ENCODE results near the gene FAR1. TPM values are rescaled to one million over a fixed set of nuclear protein-coding genes. Genes with fewer than 3 reads are reported as not detected.

The FAR1 gene
- total RNA-seq, 2 donors from 2014 or later = 16.7 to 22.7 TPM

DNA sequence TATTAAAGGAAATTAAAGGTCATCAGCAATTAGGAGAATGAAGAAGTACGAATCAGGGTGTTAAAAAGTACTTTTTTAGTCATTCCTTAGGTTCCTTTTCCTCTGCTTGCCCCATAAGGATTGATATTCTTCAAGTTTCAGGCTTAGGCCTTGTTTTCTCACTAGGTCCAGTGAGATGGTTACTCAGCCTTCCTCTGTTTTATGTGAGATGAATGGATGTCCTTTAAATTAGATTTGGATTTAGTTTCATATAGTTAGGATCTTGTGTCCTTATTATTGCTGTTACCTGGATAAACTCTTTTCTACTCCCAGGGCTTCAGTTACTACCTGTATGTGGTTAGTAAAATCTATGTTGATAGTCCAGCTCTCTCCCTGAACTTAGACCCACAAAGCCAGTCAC, 29.2 kb downstream of the FAR1 start:
- Histone ChIP-seq H3K4me1 (peaks cover 0 to 17% of the 10 kb centered on the region in 2 donors), H3K27me3 (no peaks in the 10 kb centered on the region), H3K4me3 (no peak overlapping the region), H3K36me3 (peaks cover 13% of the 10 kb centered on the region), H3K27ac (no peak overlapping the region), H3K9me3 (no peaks in the 10 kb centered on the region)
- no peak for DNase-seq (ENCODE audit: low spot score)
- TF ChIP-seq, protein P1, sequence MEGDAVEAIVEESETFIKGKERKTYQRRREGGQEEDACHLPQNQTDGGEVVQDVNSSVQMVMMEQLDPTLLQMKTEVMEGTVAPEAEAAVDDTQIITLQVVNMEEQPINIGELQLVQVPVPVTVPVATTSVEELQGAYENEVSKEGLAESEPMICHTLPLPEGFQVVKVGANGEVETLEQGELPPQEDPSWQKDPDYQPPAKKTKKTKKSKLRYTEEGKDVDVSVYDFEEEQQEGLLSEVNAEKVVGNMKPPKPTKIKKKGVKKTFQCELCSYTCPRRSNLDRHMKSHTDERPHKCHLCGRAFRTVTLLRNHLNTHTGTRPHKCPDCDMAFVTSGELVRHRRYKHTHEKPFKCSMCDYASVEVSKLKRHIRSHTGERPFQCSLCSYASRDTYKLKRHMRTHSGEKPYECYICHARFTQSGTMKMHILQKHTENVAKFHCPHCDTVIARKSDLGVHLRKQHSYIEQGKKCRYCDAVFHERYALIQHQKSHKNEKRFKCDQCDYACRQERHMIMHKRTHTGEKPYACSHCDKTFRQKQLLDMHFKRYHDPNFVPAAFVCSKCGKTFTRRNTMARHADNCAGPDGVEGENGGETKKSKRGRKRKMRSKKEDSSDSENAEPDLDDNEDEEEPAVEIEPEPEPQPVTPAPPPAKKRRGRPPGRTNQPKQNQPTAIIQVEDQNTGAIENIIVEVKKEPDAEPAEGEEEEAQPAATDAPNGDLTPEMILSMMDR (IDR thresholded peaks at IDR 0.05) = no peak

DNA sequence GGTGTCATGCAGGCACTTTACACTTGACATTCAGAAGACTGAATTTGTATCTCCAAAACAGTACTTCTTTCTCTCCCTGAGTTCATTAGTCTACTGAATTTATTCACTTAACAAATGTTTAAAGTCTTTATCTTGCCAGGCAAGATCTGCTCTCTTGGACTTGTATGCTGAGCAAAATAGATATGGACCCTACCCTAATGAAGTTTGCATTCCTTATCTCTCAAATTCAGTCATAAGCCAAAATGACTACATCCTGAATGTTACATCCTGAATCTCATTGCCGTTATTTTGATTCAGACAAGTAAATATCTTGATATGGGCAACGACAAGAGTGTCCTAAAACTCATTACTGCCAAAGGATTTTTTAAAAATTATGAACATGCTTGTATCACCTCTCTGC, 29.7 kb downstream of the FAR1 start:
- H3K36me3 ChIP-seq = peaks cover 13% of the 10 kb centered on the region
- TF ChIP-seq, protein P1 (IDR thresholded peaks at IDR 0.05) = no peak
- H3K27ac ChIP-seq = no peak overlapping the region
- H3K4me1 ChIP-seq = peaks cover 0 to 13% of the 10 kb centered on the region in 2 donors
- no peak for DNase-seq (ENCODE audit: low spot score)
- H3K27me3 ChIP-seq = no peaks in the 10 kb centered on the region
- no peaks in the 10 kb centered on the region for H3K9me3 ChIP-seq
- H3K4me3 ChIP-seq = no peak overlapping the region

DNA sequence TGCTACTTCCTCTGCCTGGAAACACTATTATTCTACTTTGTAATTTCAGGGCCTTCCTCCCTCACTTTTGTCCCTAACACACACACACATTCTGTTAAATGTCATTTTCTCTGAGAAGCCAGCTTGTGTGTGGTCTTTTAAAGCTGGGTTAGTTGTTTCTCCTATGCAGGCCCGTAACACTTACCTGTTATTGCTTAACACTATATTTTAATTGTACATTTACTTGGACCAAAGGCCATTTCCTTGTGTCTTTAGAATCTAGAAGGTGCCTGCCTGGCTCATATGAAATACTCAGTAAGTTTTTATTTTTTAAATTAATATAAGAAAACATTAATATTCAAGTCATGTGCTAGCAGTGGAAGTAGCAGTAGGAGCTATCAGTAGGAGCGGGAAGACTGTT, 30.6 kb downstream of the FAR1 start:
- H3K4me3 ChIP-seq = no peak overlapping the region
- H3K27ac ChIP-seq = no peak overlapping the region
- no peak for DNase-seq (ENCODE audit: low spot score)
- H3K9me3 ChIP-seq = no peaks in the 10 kb centered on the region
- TF ChIP-seq, protein P1 (IDR thresholded peaks at IDR 0.05) = no peak
- peaks cover 13% of the 10 kb centered on the region for H3K36me3 ChIP-seq
- H3K27me3 ChIP-seq = no peaks in the 10 kb centered on the region
- peaks cover 0 to 4% of the 10 kb centered on the region in 2 donors for H3K4me1 ChIP-seq

DNA sequence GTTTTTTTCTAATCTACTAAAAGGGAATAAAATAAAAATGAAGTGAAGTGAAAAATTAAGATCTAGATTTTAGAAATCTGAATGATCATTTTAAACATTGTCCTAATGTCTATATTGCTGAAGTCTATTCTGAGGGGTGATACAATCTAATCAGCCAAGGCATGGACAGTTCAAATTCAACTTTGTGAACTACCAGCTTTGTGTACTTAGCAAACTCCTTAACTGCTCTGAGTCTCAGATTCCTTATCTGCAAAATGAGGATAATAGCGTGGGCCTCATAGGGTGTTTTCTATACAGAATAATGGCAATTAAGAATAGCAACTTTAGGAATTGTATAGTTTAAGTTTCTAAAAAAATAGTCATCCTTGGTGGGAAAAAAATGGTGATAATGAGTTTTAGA, 31.4 kb downstream of the FAR1 start:
- Histone ChIP-seq H3K9me3 (no peaks in the 10 kb centered on the region), H3K4me3 (no peak overlapping the region), H3K27me3 (no peaks in the 10 kb centered on the region), H3K27ac (no peak overlapping the region), H3K4me1 (peaks cover 0 to 3% of the 10 kb centered on the region in 2 donors), H3K36me3 (peaks cover 13% of the 10 kb centered on the region)
- DNase-seq (ENCODE audit: low spot score) = no peak
- TF ChIP-seq, protein P1 (IDR thresholded peaks at IDR 0.05) = no peak

DNA sequence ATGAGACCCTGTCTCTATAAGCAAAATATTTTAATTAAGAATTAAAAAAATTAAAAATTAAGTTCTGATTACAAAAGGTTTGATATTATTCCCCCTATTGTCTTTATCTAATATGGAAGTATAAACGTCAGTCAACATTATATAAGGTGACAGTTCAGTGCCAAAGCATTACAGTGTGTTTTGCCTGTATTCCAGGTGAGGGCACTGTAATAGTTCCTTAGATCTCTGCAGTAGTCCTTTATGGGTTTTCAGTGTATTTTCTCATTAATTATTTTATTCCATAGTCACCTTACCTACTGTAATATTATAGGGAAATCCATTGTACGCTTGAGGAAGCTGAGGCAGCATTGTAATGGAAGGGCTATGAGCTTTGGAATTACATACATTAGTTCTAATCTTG, 33.0 kb downstream of the FAR1 start:
- no peaks in the 10 kb centered on the region for H3K9me3 ChIP-seq
- DNase-seq (ENCODE audit: low spot score) = no peak
- H3K36me3 ChIP-seq = peaks cover 9% of the 10 kb centered on the region

DNA sequence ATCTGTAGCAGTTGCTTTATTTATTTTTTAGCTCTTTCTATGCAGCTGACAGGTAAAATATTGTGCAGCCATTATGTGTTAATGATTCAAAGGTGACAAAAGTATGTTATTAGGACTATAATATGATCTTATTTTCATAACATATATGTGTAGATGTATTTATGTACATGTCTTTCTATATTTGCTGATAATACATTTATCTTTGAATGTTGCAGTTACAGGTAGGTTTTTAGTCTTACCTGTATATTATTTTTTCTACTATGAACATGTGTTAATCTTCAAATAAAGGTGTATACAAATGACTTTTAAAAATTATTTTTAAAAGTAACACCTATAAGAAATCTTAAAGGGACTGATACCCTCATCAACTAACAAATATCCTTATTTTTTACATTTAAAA, 33.6 kb downstream of the FAR1 start:
- Histone ChIP-seq H3K4me1 (peaks cover 0 to 3% of the 10 kb centered on the region in 2 donors), H3K27me3 (no peaks in the 10 kb centered on the region), H3K9me3 (no peaks in the 10 kb centered on the region), H3K36me3 (peaks cover 5% of the 10 kb centered on the region), H3K27ac (no peak overlapping the region), H3K4me3 (no peak overlapping the region)
- no peak for DNase-seq (ENCODE audit: low spot score)
- TF ChIP-seq, protein P1 (IDR thresholded peaks at IDR 0.05) = no peak

More for the DNA sequence above, 33.0 kb downstream of the FAR1 start:
- H3K4me1 ChIP-seq = peaks cover 0 to 3% of the 10 kb centered on the region in 2 donors
- no peaks in the 10 kb centered on the region for H3K27me3 ChIP-seq
- TF ChIP-seq, protein P1 (IDR thresholded peaks at IDR 0.05) = no peak
- H3K4me3 ChIP-seq = no peak overlapping the region
- no peak overlapping the region for H3K27ac ChIP-seq

Data from right atrium auricular region (tissue), 2 donors.